ENCODE results near the gene TMEM217. TPM values are rescaled to one million over a fixed set of nuclear protein-coding genes. Genes with fewer than 3 reads are reported as not detected.
"Not testable (repeated sequence)": the region's sequence is repeated elsewhere in the genome, so short reads cannot be mapped to it uniquely, and the experiment has no call there.

The TMEM217 gene
- total and polyA plus RNA-seq, 7 experiments from 2014 or later, result 0.28 to 2.8 (median 0.78) TPM; not detected in 2

GRCh38 chr6:37190159-37190535 is 67.8 kb downstream of the TMEM217 start:
- Mint-ChIP-seq H3K27ac (peak overlapping the region in 6 of 9 donors; percentile 30 to 81 (median 56)), H3K9me3 (peaks cover 0 to 9% (median 0%) of the 10 kb centered on the region in 11 donors), H3K4me3 (peak overlapping the region in 8 of 10 donors; percentile 18 to 67 (median 26)), H3K4me1 (peaks cover 30 to 75% (median 66%) of the 10 kb centered on the region in 7 donors), H3K36me3 (peaks cover 0 to 35% (median 0%) of the 10 kb centered on the region in 5 donors), H3K27me3 (no peaks in the 10 kb centered on the region)
- no peak for DNase-seq
- Histone ChIP-seq H3K4me1 (ENCODE audit: control insufficient read depth in 2 of 2, insufficient read depth in 2 of 2, low read length in 2 of 2) (peaks cover 28 to 30% of the 10 kb centered on the region in 2 donors), H3K9me3 (ENCODE audit: control insufficient read depth in 2 of 3, low read length in 3 of 3) (no peaks in the 10 kb centered on the region), H3K36me3 (ENCODE audit: control insufficient read depth in 2 of 3, insufficient read depth in 3 of 3, low read length in 3 of 3) (no peaks in the 10 kb centered on the region), H3K27me3 (ENCODE audit: control insufficient read depth in 2 of 2, insufficient read depth in 2 of 2, low read length in 2 of 2) (no peaks in the 10 kb centered on the region), H3K4me3 (ENCODE audit: low read length) (no peak overlapping the region), H3K27ac (ENCODE audit: low read depth, low read length) (no peak overlapping the region)
- intact Hi-C loops (cut with micrococcal nuclease), result loop anchor here in 1 of 2 donors (2.0 kb wide), 1 partner anchor 19 kb away; no protein-coding TSS in a partner anchor
- ChIA-PET POLR2A (interaction anchor here (1.5 to 3.5 kb wide), 4 partner anchors 9 to 21 kb away, joined by 3 to 22 read pairs (median 9); partner anchors contain the start of gene PIM1), CTCF (interaction anchor here (0.9 to 1.5 kb wide), 4 partner anchors 10 to 171 kb away, joined by 3 to 6 read pairs (median 4); no protein-coding TSS in a partner anchor)
- no peak for ATAC-seq

DNA sequence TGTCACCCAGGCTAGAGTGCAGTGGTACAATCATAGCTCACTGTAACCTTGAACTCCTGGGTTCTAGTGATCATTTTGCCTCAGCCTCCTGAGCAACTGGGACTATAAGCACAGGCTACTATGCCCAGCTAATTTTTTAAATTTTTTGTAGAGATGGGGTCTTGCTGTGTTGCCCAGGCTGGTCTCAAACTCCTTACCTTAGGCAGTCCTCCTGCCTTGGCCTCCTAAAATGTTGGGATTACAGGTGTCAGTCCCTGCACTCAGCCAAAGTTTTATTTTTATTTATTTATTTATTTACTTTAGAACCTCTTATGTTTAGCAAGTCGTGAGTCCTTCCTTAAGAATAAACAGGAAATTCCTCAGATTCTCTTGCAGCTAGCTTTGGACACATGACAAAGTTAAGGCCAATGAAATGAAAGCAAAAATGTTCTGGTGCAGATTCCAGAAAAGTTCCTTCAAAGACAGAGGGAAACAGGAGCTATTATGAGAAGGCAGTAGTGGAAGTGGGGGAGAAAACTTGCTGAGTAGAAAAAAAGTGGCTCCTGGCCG is 68.9 kb downstream of the TMEM217 start:
- Histone ChIP-seq H3K4me3 (ENCODE audit: low read length) (no peak overlapping the region), H3K36me3 (ENCODE audit: control insufficient read depth in 2 of 3, insufficient read depth in 3 of 3, low read length in 3 of 3) (no peaks in the 10 kb centered on the region), H3K27me3 (ENCODE audit: control insufficient read depth in 2 of 2, insufficient read depth in 2 of 2, low read length in 2 of 2) (no peaks in the 10 kb centered on the region), H3K9me3 (ENCODE audit: control insufficient read depth in 2 of 3, low read length in 3 of 3) (no peaks in the 10 kb centered on the region), H3K4me1 (ENCODE audit: control insufficient read depth in 2 of 2, insufficient read depth in 2 of 2, low read length in 2 of 2) (peaks cover 35% of the 10 kb centered on the region in 2 donors), H3K27ac (ENCODE audit: low read depth, low read length) (no peak overlapping the region)
- POLR2A ChIA-PET, result interaction anchor here (0.6 to 3.5 kb wide), 7 partner anchors 8 to 345 kb away, joined by 4 to 26 read pairs (median 10); partner anchors contain the start of gene PIM1
- peak overlapping the region in 2 of 10 donors; percentile 9 to 58 for H3K4me3 Mint-ChIP-seq
- H3K4me1 Mint-ChIP-seq, result peaks cover 25 to 73% (median 62%) of the 10 kb centered on the region in 7 donors
- intact Hi-C loops (cut with micrococcal nuclease), result no loop called here
- CTCF ChIA-PET, result interaction anchor here (0.7 to 1.6 kb wide), 5 partner anchors 16 to 170 kb away, joined by 3 to 6 read pairs (median 4); no protein-coding TSS in a partner anchor
- peaks cover 0 to 9% (median 0%) of the 10 kb centered on the region in 11 donors for H3K9me3 Mint-ChIP-seq
- peaks cover 0 to 30% (median 0%) of the 10 kb centered on the region in 5 donors for H3K36me3 Mint-ChIP-seq
- H3K27ac Mint-ChIP-seq, result peak overlapping the region in 1 of 9 donors; percentile 79
- no peak for DNase-seq
- ATAC-seq, result no peak
- no peaks in the 10 kb centered on the region for H3K27me3 Mint-ChIP-seq

GRCh38 chr6:37187321-37188022 is 70.5 kb downstream of the TMEM217 start:
- ATAC-seq (no peak), DNase-seq (peak in 1 of 9 donors; percentile 27)
- Histone ChIP-seq H3K27ac (ENCODE audit: low read depth, low read length) (peak overlapping the region; percentile 77), H3K27me3 (ENCODE audit: control insufficient read depth in 2 of 2, insufficient read depth in 2 of 2, low read length in 2 of 2) (no peaks in the 10 kb centered on the region), H3K4me1 (ENCODE audit: control insufficient read depth in 2 of 2, insufficient read depth in 2 of 2, low read length in 2 of 2) (peaks cover 47% of the 10 kb centered on the region in 2 donors), H3K36me3 (ENCODE audit: control insufficient read depth in 2 of 3, insufficient read depth in 3 of 3, low read length in 3 of 3) (no peaks in the 10 kb centered on the region), H3K4me3 (ENCODE audit: low read length) (peak overlapping the region; percentile 49), H3K9me3 (ENCODE audit: control insufficient read depth in 2 of 3, low read length in 3 of 3) (no peaks in the 10 kb centered on the region)
- H3K36me3 Mint-ChIP-seq, result peaks cover 0 to 25% (median 0%) of the 10 kb centered on the region in 5 donors
- peaks cover 0 to 7% (median 0%) of the 10 kb centered on the region in 11 donors for H3K9me3 Mint-ChIP-seq
- H3K4me3 Mint-ChIP-seq, result peak overlapping the region; percentile 53 to 77 (median 74)
- H3K27me3 Mint-ChIP-seq, result no peaks in the 10 kb centered on the region
- ChIA-PET CTCF (interaction anchor here (0.6 to 2.3 kb wide), 13 partner anchors 11 to 406 kb away, joined by 3 to 15 read pairs (median 4); no protein-coding TSS in a partner anchor), POLR2A (interaction anchor here (0.7 to 3.4 kb wide), 8 partner anchors 10 to 313 kb away, joined by 3 to 40 read pairs (median 7); partner anchors contain the start of genes PIM1 and PPIL1)
- peaks cover 23 to 76% (median 65%) of the 10 kb centered on the region in 7 donors for H3K4me1 Mint-ChIP-seq
- intact Hi-C loops (cut with micrococcal nuclease), result loop anchor here in 1 of 2 donors (2.0 kb wide), 1 partner anchor 21 kb away; no protein-coding TSS in a partner anchor
- peak overlapping the region; percentile 78 to 97 (median 92) for H3K27ac Mint-ChIP-seq

DNA sequence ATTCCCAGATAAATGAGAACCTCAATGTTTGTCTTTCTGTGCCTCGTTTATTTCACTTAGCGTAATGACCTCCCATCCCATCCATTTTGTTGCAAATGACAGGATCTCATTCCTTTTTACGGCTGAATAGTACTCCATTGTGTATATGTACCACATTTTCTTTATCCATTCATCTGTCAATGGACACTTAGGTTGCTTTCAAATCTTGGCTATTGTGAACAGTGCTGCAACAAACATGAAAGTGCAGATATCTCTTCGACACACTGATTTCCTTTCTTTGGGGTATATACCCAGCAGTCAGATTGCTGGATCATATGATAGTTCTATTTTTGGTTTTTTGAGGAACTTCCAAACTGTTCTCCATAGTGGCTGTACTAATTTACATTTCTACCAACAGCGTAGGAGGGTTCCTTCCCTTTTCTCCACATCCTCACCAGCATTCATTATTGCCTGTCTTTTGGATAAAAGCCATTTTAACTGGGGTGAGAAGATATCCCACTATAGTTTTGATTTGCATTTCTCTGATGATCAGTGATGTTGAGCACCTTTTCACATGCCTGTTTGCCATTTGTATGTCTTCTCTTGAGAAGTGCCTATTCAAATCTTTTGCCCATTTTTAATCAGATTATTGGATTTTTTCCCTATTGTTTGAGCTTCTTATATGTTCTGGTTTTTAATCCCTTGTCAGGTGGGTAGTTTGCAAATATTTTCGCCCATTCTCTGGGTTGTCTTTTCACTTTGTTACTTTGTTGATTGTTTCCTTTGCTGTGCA is 71.8 kb downstream of the TMEM217 start:
- DNase-seq; ATAC-seq; H3K27me3 ChIP-seq (ENCODE audit: control insufficient read depth in 2 of 2, insufficient read depth in 2 of 2, low read length in 2 of 2); H3K27ac ChIP-seq (ENCODE audit: low read depth, low read length); H3K36me3 ChIP-seq (ENCODE audit: control insufficient read depth in 2 of 3, insufficient read depth in 3 of 3, low read length in 3 of 3); H3K4me3 ChIP-seq (ENCODE audit: low read length); H3K27me3 Mint-ChIP-seq; H3K9me3 ChIP-seq (ENCODE audit: control insufficient read depth in 2 of 3, low read length in 3 of 3); H3K9me3 Mint-ChIP-seq: not testable (repeated sequence)
- H3K27ac Mint-ChIP-seq, result peak overlapping the region; percentile 66 to 96 (median 88)
- ChIA-PET POLR2A (interaction anchor here (0.6 to 3.4 kb wide), 7 partner anchors 11 to 1481 kb away, joined by 3 to 40 read pairs (median 7); partner anchors contain the start of gene PIM1), CTCF (interaction anchor here (0.6 to 2.3 kb wide), 9 partner anchors 10 to 168 kb away, joined by 3 to 15 read pairs (median 6); no protein-coding TSS in a partner anchor)
- H3K4me3 Mint-ChIP-seq, result peak overlapping the region in 9 of 10 donors; percentile 25 to 72 (median 57)
- peaks cover 53 to 55% of the 10 kb centered on the region in 2 donors for H3K4me1 ChIP-seq (ENCODE audit: control insufficient read depth in 2 of 2, insufficient read depth in 2 of 2, low read length in 2 of 2)
- intact Hi-C loops (cut with micrococcal nuclease), result loop anchor here in 1 of 2 donors (2.0 kb wide), 1 partner anchor 23 kb away; no protein-coding TSS in a partner anchor
- H3K36me3 Mint-ChIP-seq, result peaks cover 0 to 26% (median 0%) of the 10 kb centered on the region in 5 donors
- H3K4me1 Mint-ChIP-seq, result peaks cover 23 to 79% (median 68%) of the 10 kb centered on the region in 7 donors

- H3K4me3 ChIP-seq (ENCODE audit: low read length), result peak overlapping the region; percentile 41
Observed at GRCh38 chr6:37182736-37183590, 75.0 kb downstream of the TMEM217 start.

More at GRCh38 chr6:37182736-37183590, 75.0 kb downstream of the TMEM217 start:
- POLR2A ChIA-PET, result interaction anchor here (0.6 to 5.1 kb wide), 9 partner anchors 8 to 149 kb away, joined by 3 to 68 read pairs (median 3); no protein-coding TSS in a partner anchor
- no peaks in the 10 kb centered on the region for H3K9me3 ChIP-seq (ENCODE audit: control insufficient read depth in 2 of 3, low read length in 3 of 3)
- no peaks in the 10 kb centered on the region for H3K36me3 ChIP-seq (ENCODE audit: control insufficient read depth in 2 of 3, insufficient read depth in 3 of 3, low read length in 3 of 3)
- H3K4me1 Mint-ChIP-seq, result peaks cover 21 to 72% (median 63%) of the 10 kb centered on the region in 7 donors
- peak overlapping the region; percentile 88 to 98 (median 94) for H3K27ac Mint-ChIP-seq
- H3K27me3 Mint-ChIP-seq, result no peaks in the 10 kb centered on the region
- peak overlapping the region; percentile 73 for H3K27ac ChIP-seq (ENCODE audit: low read depth, low read length)
- H3K4me3 Mint-ChIP-seq, result peak overlapping the region; percentile 62 to 86 (median 72)
- DNase-seq (peak in 8 of 9 donors; percentile 56 to 85 (median 70)), ATAC-seq (peak; percentile 97)
- H3K9me3 Mint-ChIP-seq, result peaks cover 0 to 8% (median 0%) of the 10 kb centered on the region in 11 donors
- CTCF ChIA-PET, result interaction anchor here (0.6 to 15.1 kb wide), 7 partner anchors 10 to 159 kb away, joined by 3 to 443 read pairs (median 4); no protein-coding TSS in a partner anchor
- H3K36me3 Mint-ChIP-seq, result peaks cover 0 to 18% (median 0%) of the 10 kb centered on the region in 5 donors
- H3K4me1 ChIP-seq (ENCODE audit: control insufficient read depth in 2 of 2, insufficient read depth in 2 of 2, low read length in 2 of 2), result peaks cover 44 to 61% of the 10 kb centered on the region in 2 donors
- intact Hi-C loops (cut with micrococcal nuclease), result loop anchor here (1.0 to 2.0 kb wide), 5 partner anchors 11 to 133 kb away; no protein-coding TSS in a partner anchor
- H3K27me3 ChIP-seq (ENCODE audit: control insufficient read depth in 2 of 2, insufficient read depth in 2 of 2, low read length in 2 of 2), result no peaks in the 10 kb centered on the region
